T47D (cell line): ENCODE measurements around the gene CSAD.
"Not testable (repeated sequence)": the region's sequence is repeated elsewhere in the genome, so short reads cannot be mapped to it uniquely, and the experiment has no call there.

Source experiments
- DNase-seq, 2 experiments: peaks; one replicate each; pipeline versions ENCODE4 v3.0.0 to v3.0.0-alpha.2; 2011 to 2012; ENCODE audit warnings: low read depth in 1 of 2, low spot score in 1 of 2
- JUND ChIP-seq: IDR thresholded peaks from 2 replicates; pipeline ENCODE4 v1.6.1; 2012; ENCODE audit warnings: low read depth
- in situ Hi-C: cut with HindIII; loops from 2 replicates; pipeline ENCODE4 v1.10.0; 2016; ENCODE audit warnings: low sequenced_read_pairs, low pct_unique_long_range_greater_than_20kb

The CSAD gene

GRCh38 chr12:53191096-53191884, 10.6 kb upstream of the CSAD start:
- DNase-seq, result no peak
- in situ Hi-C loops, result no loop called here
- TF ChIP-seq JUND, result no peak

GRCh38 chr12:53190108-53190729, 9.5 kb upstream of the CSAD start:
- in situ Hi-C loops, result no loop called here
- no peak for TF ChIP-seq JUND
- DNase-seq, result peak; percentile 62 to 70

GRCh38 chr12:53187145-53187899, 6.6 kb upstream of the CSAD start:
- in situ Hi-C loops, result no loop called here
- no peak for TF ChIP-seq JUND
- DNase-seq, result no peak

- in situ Hi-C loops, result no loop called here
- no peak for DNase-seq
- no peak for TF ChIP-seq JUND
Measured at GRCh38 chr12:53186745-53187144, 6.0 kb upstream of the CSAD start.

GRCh38 chr12:53185582-53186153, 4.9 kb upstream of the CSAD start:
- in situ Hi-C loops, result no loop called here
- DNase-seq, result no peak
- no peak for TF ChIP-seq JUND

DNA sequence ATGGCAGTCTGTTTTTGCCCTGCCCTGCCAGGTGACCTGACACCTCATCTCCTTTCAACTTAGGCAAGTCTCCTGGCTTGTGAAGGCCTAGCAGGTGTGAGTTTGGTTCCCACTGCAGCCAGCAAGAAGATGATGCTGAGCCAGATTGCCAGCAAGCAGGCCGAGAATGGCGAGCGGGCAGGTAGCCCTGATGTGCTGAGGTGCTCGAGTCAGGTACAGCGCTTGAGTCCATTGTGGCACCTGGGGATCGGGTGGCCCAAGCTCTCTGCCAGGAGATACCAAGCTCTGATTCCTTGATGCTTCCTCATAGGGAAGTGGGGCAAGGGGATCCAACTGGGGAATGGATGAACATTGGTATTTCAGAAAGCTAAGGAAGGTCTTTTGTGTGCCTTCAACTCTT, 4.1 kb upstream of the CSAD start:
- in situ Hi-C loops, result no loop called here
- no peak for DNase-seq

GRCh38 chr12:53182903-53183302, 2.2 kb upstream of the CSAD start:
- no peak for DNase-seq
- in situ Hi-C loops, result no loop called here
- no peak for TF ChIP-seq JUND

More for the DNA sequence above, 4.1 kb upstream of the CSAD start:
- TF ChIP-seq JUND, result no peak

- DNase-seq, result no peak
- TF ChIP-seq JUND, result no peak
- in situ Hi-C loops, result no loop called here
Measured at GRCh38 chr12:53181935-53182334, 1.2 kb upstream of the CSAD start.

DNA sequence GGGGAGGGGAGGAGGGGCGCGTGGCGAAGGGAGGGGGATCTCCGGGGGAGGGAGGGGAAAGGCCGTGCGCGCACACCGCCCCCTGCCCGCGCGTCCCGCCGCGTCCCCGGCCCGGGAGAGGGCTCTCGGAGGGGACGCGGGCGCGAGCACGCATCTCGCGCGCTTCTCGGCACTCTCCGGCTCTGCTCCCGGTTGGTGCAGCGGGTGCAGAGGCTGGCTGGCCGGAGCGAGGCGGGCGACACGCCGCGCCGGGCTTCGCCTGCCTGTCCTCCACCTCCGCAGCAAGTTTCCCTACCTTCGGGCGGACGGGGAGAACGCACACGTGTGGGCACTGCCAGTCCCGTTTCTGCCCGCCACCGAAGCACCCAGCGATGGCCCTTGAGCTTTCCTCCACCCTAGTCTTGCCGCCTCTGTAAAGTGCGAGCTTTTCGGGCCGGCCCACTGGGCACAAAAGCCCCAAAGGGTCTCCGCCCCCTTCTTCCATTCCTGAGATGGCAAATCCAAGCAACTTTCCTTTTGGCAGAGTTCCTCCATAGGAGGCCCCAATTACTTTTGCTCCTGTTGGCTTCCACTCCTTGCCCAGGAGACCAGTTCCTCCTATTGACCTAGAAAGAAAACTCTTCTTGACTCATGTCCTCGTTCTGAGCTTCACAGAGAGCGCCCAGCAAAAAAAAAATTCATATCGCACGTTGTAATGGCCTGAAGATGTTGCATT, 363 bp upstream of the CSAD start:
- in situ Hi-C loops, result no loop called here
- peak; percentile 75 to 94 for DNase-seq
- no peak for TF ChIP-seq JUND

GRCh38 chr12:53179687-53180219, 972 bp downstream of the CSAD start:
- in situ Hi-C loops, result no loop called here
- peak in 1 of 2 experiments; percentile 52 for DNase-seq
- no peak for TF ChIP-seq JUND

GRCh38 chr12:53178803-53179202, 1.9 kb downstream of the CSAD start:
- in situ Hi-C loops, DNase-seq: not testable (repeated sequence)

DNA sequence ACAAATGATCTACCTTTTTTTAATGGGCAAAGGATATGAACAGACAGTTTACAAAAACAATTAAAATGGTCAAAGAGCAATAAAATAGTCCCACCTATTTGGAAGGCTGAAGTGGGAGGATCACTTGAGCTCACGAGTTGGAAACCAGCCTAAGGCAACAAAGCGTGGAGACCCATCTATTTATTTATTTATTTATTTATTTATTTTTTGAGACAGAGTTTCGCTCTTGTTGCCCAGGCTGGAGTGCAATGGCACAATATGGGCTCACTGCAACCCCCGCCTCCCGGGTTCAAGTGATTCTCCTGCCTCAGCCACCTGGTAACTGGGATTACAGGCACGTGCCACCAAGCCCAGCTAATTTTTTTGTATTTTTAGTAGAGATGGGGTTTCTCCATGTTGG, 3.3 kb downstream of the CSAD start:
- in situ Hi-C loops, DNase-seq: not testable (repeated sequence)
